Upper lobe of left lung (tissue), 6 donors: ENCODE measurements around the gene HS6ST1. TPM values are rescaled to one million over a fixed set of nuclear protein-coding genes. Genes with fewer than 3 reads are reported as not detected.

Experiments used
- ATAC-seq, 2 donors: fragments of 200-7000 bp; cut with Tn5 transposase; one replicate each; pipeline ENCODE4 v1.9.1; 2022; ENCODE audit warnings: mild to moderate bottlenecking in 2 of 2, moderate library complexity in 2 of 2; ENCODE audit not compliant: low FRiP score in 2 of 2
- DNase-seq, 2 donors: peaks; one replicate each; pipeline ENCODE4 v3.0.0-alpha.2; 2019 to 2020
- H3K27ac ChIP-seq, 4 donors: fragments of 200-600 bp; sonication (generic); one replicate each; pipeline ENCODE4 v1.5.1; 2016 to 2019
- H3K27me3 ChIP-seq, 4 donors: fragments of 200-600 bp; sonication (generic); one replicate each; pipeline ENCODE4 v1.5.1; 2017 to 2019
- H3K36me3 ChIP-seq, 4 donors: fragments of 200-600 bp; sonication (generic); one replicate each; pipeline ENCODE4 v1.5.1; 2016 to 2019
- H3K4me1 ChIP-seq, 4 donors: fragments of 200-600 bp; sonication (generic); one replicate each; pipeline ENCODE4 v1.5.1; 2018 to 2019
- H3K4me3 ChIP-seq, 4 donors: fragments of 200-600 bp; sonication (generic); one replicate each; pipeline ENCODE4 v1.5.1; 2017 to 2019; ENCODE audit warnings: mild to moderate bottlenecking in 2 of 4, moderate library complexity in 1 of 4
- H3K9me3 ChIP-seq, 4 donors: fragments of 200-600 bp; sonication (generic); one replicate each; pipeline ENCODE4 v1.5.1; 2018 to 2019
- EP300 ChIP-seq, 4 donors: sonication (generic); formaldehyde crosslinking; IDR thresholded peaks; one replicate each; pipeline ENCODE4 v1.5.1; 2017; ENCODE audit warnings: antibody characterized with exemption in 4 of 4, control low read depth in 2 of 4
- POLR2A ChIP-seq, 4 donors: fragments of 450-650 bp; IDR thresholded peaks; one replicate each; pipeline ENCODE4 v1.5.1; 2016 to 2017; ENCODE audit warnings: antibody characterized with exemption in 4 of 4, mild to moderate bottlenecking in 2 of 4
- POLR2AphosphoS5 ChIP-seq, 2 donors: sonication (generic); formaldehyde crosslinking; IDR thresholded peaks; one replicate each; pipeline ENCODE4 v1.5.1; 2017; ENCODE audit warnings: antibody characterized with exemption in 2 of 2
- WGBS, 2 donors: methylation state at CpG; one replicate each; pipeline ENCODE4 v1.1.5; 2017 to 2018; 5-methylcytosine and 5-hydroxymethylcytosine counted together
- total RNA-seq, 6 donors: library from RNA; depleted of rRNA in 4 of 6; stranded (reverse); fragments of >200 nt in 4 of 6; gene quantifications; one replicate each; pipeline versions ENCODE4 v1.1.0 to v1.2.1, GENCODE V29; 2016 to 2021
- TF ChIP-seq, protein P1 (sequence below), 6 experiments: fragments of 450-650 bp in 4 of 6; fragments of 200-600 bp in 2 of 6; sonication (generic) in 2 of 6; IDR thresholded peaks; one replicate each; pipeline ENCODE4 v1.5.1; 2016 to 2019; ENCODE audit warnings: antibody characterized with exemption in 6 of 6
- donor health status: DM: no; HTN: no; CAD: no; lungs with moderate emphysema.
- donor health status: DM: no; HTN: yes; CAD: no; lungs with severe emphysema.

Gene HS6ST1
- total RNA-seq, 6 donors from 2014 or later = 24.0 to 96.8 (median 37.0) TPM

DNA sequence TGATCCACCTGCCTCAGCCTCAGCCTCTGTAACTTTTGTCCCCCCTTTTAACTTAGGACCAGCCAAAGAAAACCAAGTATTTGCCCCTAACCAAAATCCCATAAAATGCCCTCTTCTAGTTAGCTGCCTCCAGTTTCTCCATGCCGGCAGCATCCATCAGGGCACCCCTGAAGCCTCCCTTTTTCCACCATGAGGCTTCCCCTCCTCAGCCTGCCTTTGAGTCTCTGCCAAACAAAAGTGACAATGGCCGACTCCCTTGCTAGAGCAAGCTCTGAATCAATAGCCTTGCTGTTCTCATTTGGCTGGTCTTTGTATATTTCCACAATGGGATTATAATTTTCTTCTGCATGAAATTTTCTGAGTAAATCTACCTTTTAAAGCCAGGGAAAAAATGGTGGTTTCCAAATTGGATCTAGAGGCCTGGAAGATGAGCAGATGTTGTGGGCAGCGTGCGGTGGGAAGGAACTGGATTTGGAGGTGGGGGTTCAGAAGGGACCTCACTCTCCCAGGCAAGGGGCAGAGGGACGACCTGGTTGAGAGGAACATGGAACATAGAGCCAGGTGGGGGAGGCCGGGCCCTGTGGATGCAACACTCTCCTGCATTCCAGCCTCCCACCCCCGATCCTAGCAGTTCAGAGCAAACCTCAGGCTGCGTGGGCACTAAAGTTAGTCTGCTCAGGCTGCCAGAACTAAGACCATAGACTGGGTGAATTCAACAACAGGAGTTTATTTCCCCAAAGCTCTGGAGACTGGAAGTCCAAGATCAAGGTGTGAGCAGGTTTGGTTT, 80.6 kb downstream of the HS6ST1 start:
- no peak for ATAC-seq
- no peaks in the 10 kb centered on the region for H3K36me3 ChIP-seq
- 88 to 93% methylated on average over 8 of the region's 8 CpGs for WGBS, 2 donors
- H3K4me1 ChIP-seq = peaks cover under 1 to 9% (median 5%) of the 10 kb centered on the region in 4 donors
- H3K27ac ChIP-seq = no peak overlapping the region
- no peak for TF ChIP-seq POLR2A (IDR thresholded peaks at IDR 0.05)
- no peak for TF ChIP-seq POLR2AphosphoS5 (IDR thresholded peaks at IDR 0.05)
- TF ChIP-seq, protein P1, sequence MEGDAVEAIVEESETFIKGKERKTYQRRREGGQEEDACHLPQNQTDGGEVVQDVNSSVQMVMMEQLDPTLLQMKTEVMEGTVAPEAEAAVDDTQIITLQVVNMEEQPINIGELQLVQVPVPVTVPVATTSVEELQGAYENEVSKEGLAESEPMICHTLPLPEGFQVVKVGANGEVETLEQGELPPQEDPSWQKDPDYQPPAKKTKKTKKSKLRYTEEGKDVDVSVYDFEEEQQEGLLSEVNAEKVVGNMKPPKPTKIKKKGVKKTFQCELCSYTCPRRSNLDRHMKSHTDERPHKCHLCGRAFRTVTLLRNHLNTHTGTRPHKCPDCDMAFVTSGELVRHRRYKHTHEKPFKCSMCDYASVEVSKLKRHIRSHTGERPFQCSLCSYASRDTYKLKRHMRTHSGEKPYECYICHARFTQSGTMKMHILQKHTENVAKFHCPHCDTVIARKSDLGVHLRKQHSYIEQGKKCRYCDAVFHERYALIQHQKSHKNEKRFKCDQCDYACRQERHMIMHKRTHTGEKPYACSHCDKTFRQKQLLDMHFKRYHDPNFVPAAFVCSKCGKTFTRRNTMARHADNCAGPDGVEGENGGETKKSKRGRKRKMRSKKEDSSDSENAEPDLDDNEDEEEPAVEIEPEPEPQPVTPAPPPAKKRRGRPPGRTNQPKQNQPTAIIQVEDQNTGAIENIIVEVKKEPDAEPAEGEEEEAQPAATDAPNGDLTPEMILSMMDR (IDR thresholded peaks at IDR 0.05) = no peak
- H3K4me3 ChIP-seq = no peak overlapping the region
- no peak for DNase-seq
- H3K9me3 ChIP-seq = no peaks in the 10 kb centered on the region
- no peaks in the 10 kb centered on the region for H3K27me3 ChIP-seq

DNA sequence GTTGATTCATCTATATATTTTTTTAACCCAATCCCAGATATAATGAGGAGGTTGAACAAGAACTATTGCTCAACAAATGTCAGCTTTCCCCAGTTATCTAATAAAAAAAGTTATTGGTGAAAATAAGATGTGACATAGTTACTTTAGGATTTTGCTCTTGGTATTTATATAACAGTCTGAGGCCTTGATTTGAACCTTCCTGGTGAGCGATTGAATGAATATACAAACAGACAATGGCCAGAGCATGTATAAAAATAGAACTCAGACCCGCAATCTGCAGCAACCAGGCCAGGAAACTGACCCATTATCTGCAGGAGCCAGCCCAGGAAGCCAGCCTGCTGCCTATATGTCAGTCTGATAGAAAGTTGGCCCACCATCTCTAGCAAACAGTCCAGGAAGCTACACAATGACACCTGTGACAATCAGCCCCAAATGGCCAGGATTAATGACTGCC, 81.6 kb downstream of the HS6ST1 start:
- H3K27ac ChIP-seq = no peak overlapping the region
- no peak overlapping the region for H3K4me3 ChIP-seq
- H3K36me3 ChIP-seq = no peaks in the 10 kb centered on the region
- WGBS, 2 donors = 50 to 77% methylated on average over 2 of the region's 2 CpGs
- H3K9me3 ChIP-seq = no peaks in the 10 kb centered on the region
- no peaks in the 10 kb centered on the region for H3K27me3 ChIP-seq
- TF ChIP-seq POLR2A (IDR thresholded peaks at IDR 0.05) (no peak), POLR2AphosphoS5 (IDR thresholded peaks at IDR 0.05) (no peak), EP300 (IDR thresholded peaks at IDR 0.05) (no peak)
- TF ChIP-seq, protein P1 (IDR thresholded peaks at IDR 0.05) = no peak
- DNase-seq = no peak
- peaks cover 4 to 17% (median 10%) of the 10 kb centered on the region in 4 donors for H3K4me1 ChIP-seq
- no peak for ATAC-seq

DNA sequence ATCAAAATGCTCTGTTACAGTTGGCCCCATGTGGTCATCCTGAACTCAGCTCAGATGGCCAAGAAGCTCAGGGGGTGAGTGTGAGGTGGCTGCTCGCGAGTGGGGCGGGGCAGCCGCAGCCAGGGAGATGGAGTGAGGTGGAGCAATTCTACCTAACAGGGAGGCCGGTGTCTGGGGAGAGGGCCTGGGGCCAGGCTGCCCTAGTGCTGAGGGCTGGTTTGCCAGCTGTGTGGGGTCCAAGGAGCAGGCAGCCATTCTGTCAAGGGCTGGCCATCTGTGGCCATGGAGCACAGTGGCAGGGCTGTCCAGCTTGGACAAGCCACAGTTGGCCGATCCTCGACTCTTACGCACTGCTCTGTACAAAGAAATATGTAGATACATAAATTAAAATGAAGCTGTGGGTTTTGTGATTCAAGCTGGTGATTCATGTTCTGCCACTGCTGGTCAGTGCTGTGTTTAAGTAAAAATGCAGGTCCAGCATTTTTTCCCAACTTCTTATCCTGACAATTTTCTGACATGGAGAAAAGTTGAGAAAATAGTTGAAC, 82.1 kb downstream of the HS6ST1 start:
- 82 to 97% methylated on average over 7 to 8 of the region's 8 CpGs for WGBS, 2 donors
- DNase-seq (peak in 1 of 2 donors; percentile 68), ATAC-seq (no peak)
- Histone ChIP-seq H3K4me3 (no peak overlapping the region), H3K36me3 (no peaks in the 10 kb centered on the region), H3K9me3 (no peaks in the 10 kb centered on the region), H3K27me3 (no peaks in the 10 kb centered on the region), H3K4me1 (peaks cover 4 to 17% (median 10%) of the 10 kb centered on the region in 4 donors), H3K27ac (no peak overlapping the region)
- no peak for TF ChIP-seq POLR2AphosphoS5 (IDR thresholded peaks at IDR 0.05)
- TF ChIP-seq POLR2A (IDR thresholded peaks at IDR 0.05) = no peak
- TF ChIP-seq EP300 (IDR thresholded peaks at IDR 0.05) = no peak
- TF ChIP-seq, protein P1 (IDR thresholded peaks at IDR 0.05) = no peak

DNA sequence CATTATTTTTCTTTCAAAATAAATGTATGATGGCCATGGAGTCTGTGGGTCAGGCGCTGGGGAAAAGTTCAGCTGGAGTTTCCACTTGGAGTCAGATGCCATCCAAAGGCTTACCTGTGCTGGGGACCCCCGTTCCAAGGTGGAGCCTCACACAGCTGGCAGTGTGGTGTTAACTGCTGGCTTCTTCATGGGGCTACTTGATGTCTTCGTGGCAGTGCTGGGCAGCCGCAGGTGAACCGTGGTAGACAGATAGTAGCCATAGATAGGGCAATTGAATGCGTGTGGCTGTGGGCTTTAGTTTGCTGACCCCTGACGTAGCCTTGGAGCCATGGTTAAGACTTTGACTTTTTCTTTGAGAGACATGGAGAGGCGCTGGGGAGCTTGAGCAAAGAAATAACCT, 83.1 kb downstream of the HS6ST1 start:
- Histone ChIP-seq H3K36me3 (no peaks in the 10 kb centered on the region), H3K27me3 (no peaks in the 10 kb centered on the region), H3K9me3 (no peaks in the 10 kb centered on the region), H3K27ac (no peak overlapping the region), H3K4me1 (peaks cover 4 to 17% (median 10%) of the 10 kb centered on the region in 4 donors), H3K4me3 (no peak overlapping the region)
- DNase-seq = no peak
- ATAC-seq = no peak
- WGBS, 2 donors = 90 to 94% methylated on average over 8 of the region's 8 CpGs
- TF ChIP-seq POLR2AphosphoS5 (IDR thresholded peaks at IDR 0.05) = no peak
- TF ChIP-seq, protein P1 (IDR thresholded peaks at IDR 0.05) = no peak
- no peak for TF ChIP-seq POLR2A (IDR thresholded peaks at IDR 0.05)
- no peak for TF ChIP-seq EP300 (IDR thresholded peaks at IDR 0.05)
